HG02884 (cell line): Measurements from ENCODE around the gene ARID3A.
"Not testable (repeated sequence)": the region's sequence is repeated elsewhere in the genome, so short reads cannot be mapped to it uniquely, and the experiment has no call there.

Experiments
- ATAC-seq: cut with Tn5 transposase; IDR thresholded peaks from one replicate; pipeline ENCODE4 v1.9.1; 2021; ENCODE audit warnings: mild to moderate bottlenecking, moderate library complexity; ENCODE audit not compliant: unreplicated experiment

ARID3A gene

GRCh38 chr19:925526-926322, at the start of gene ARID3A:
TSS of gene ARID3A (plus strand) at chr19:926035. CDS start at chr19:929529, 3,494 bp downstream.
- ATAC-seq = peak; percentile 41

GRCh38 chr19:876089-876488, 49.7 kb upstream of the ARID3A start:
- ATAC-seq = no peak

GRCh38 chr19:876780-877314, 49.0 kb upstream of the ARID3A start:
- ATAC-seq = no peak

- not testable (repeated sequence) for ATAC-seq
Measured at GRCh38 chr19:877992-878660, 47.7 kb upstream of the ARID3A start.

- ATAC-seq = not testable (repeated sequence)
Measured at GRCh38 chr19:878751-879561, 46.9 kb upstream of the ARID3A start.

- ATAC-seq = no peak
Measured at GRCh38 chr19:879711-880438, 46.0 kb upstream of the ARID3A start.

- ATAC-seq = no peak
Measured at GRCh38 chr19:881385-882071, 44.3 kb upstream of the ARID3A start.

- ATAC-seq = no peak
Measured at GRCh38 chr19:882871-883497, 42.9 kb upstream of the ARID3A start.

- ATAC-seq = no peak
Measured at GRCh38 chr19:883661-884211, 42.1 kb upstream of the ARID3A start.

GRCh38 chr19:884420-885211, 41.2 kb upstream of the ARID3A start:
- no peak for ATAC-seq

- no peak for ATAC-seq
Measured at GRCh38 chr19:885536-886224, 40.2 kb upstream of the ARID3A start.

GRCh38 chr19:887072-887471, 38.8 kb upstream of the ARID3A start:
- no peak for ATAC-seq

- ATAC-seq = no peak
Measured at GRCh38 chr19:887599-887998, 38.2 kb upstream of the ARID3A start.

- no peak for ATAC-seq
Measured at GRCh38 chr19:888581-889385, 37.1 kb upstream of the ARID3A start.

GRCh38 chr19:889662-890295, 36.1 kb upstream of the ARID3A start:
- ATAC-seq = no peak

GRCh38 chr19:890831-891230, 35.0 kb upstream of the ARID3A start:
- no peak for ATAC-seq
